OCI-LY7 (cell line): Measurements from ENCODE around the gene TPTE2. TPM values are rescaled to one million over a fixed set of nuclear protein-coding genes. Genes with fewer than 3 reads are reported as not detected.

Source experiments
- BruUV-seq: library from RNA; stranded (reverse); fragments of 400-500 nt; replicated peaks from 2 replicates; lab custom pipeline; 2021; lab: Mats Ljungman, UMichigan
- CTCF ChIA-PET: fragments of 300-600 bp; sonication (Branson Sonifier 250); formaldehyde crosslinking; loops from one replicate; lab custom pipeline; 2022; ENCODE audit warnings: antibody characterized with exemption; ENCODE audit not compliant: unreplicated experiment; lab: Charles Lee
- POLR2A ChIA-PET: fragments of 300-600 bp; sonication (Branson Sonifier 250); formaldehyde crosslinking; loops from one replicate; lab custom pipeline; 2022; ENCODE audit warnings: antibody characterized with exemption; lab: Charles Lee
- DNase-seq: peaks from one replicate; pipeline ENCODE4 v3.0.0-alpha.2; 2015; ENCODE audit warnings: low spot score
- H2AFZ ChIP-seq: fragments of 200-600 bp; sonication (generic), shearing (Covaris generic); 2 replicates; pipeline ENCODE4 v1.6.1; 2014; ENCODE audit warnings: mild to moderate bottlenecking, antibody characterized with exemption, low read length, moderate library complexity
- H3K27ac ChIP-seq: fragments of 200-600 bp; sonication (generic); 2 replicates; pipeline ENCODE4 v1.5.1; 2014; ENCODE audit warnings: mixed run types, low read depth, mild to moderate bottlenecking, moderate library complexity, low read length, inconsistent platforms; ENCODE audit not compliant: poor library complexity, severe bottlenecking
- H3K36me3 ChIP-seq: fragments of 200-600 bp; sonication (generic); 2 replicates; pipeline ENCODE4 v1.6.1; 2014; ENCODE audit warnings: mild to moderate bottlenecking, antibody characterized with exemption, low read length, moderate library complexity, mixed read lengths; ENCODE audit not compliant: insufficient read depth
- H3K4me1 ChIP-seq: fragments of 200-600 bp; sonication (generic); 2 replicates; pipeline ENCODE4 v1.5.1; 2014; ENCODE audit warnings: mild to moderate bottlenecking, low read length; ENCODE audit not compliant: insufficient read depth, poor library complexity, severe bottlenecking
- H3K4me2 ChIP-seq: fragments of 200-600 bp; sonication (generic); 2 replicates; pipeline ENCODE4 v1.6.1; 2014; ENCODE audit warnings: mild to moderate bottlenecking, low read length
- H3K4me3 ChIP-seq: fragments of 200-600 bp; sonication (generic); 2 replicates; pipeline ENCODE4 v1.5.1; 2014; ENCODE audit warnings: mild to moderate bottlenecking, low read depth, low read length; ENCODE audit not compliant: poor library complexity, severe bottlenecking
- H3K79me2 ChIP-seq: fragments of 200-600 bp; sonication (generic); 2 replicates; pipeline ENCODE4 v1.6.1; 2016; ENCODE audit warnings: low read depth, mild to moderate bottlenecking, low read length, moderate library complexity, mixed read lengths; ENCODE audit not compliant: insufficient read depth
- H3K9me2 ChIP-seq: fragments of 200-600 bp; sonication (generic); 2 replicates; pipeline ENCODE4 v1.6.1; 2016; ENCODE audit warnings: mild to moderate bottlenecking, low read length, mixed read lengths; ENCODE audit not compliant: insufficient read depth
- H3K9me3 ChIP-seq: fragments of 200-600 bp; sonication (generic); 2 replicates; pipeline ENCODE4 v1.6.1; 2014; ENCODE audit warnings: mild to moderate bottlenecking, mixed run types, low read length, mixed read lengths
- H4K20me1 ChIP-seq: fragments of 200-600 bp; sonication (generic); 2 replicates; pipeline ENCODE4 v1.6.1; 2014; ENCODE audit warnings: mild to moderate bottlenecking, antibody characterized with exemption, low read length, moderate library complexity, mixed read lengths; ENCODE audit not compliant: insufficient read depth
- EZH2phosphoT487 ChIP-seq: fragments of 200-600 bp; sonication (generic); IDR thresholded peaks from 2 replicates; pipeline ENCODE4 v1.6.1; 2018; ENCODE audit warnings: low read depth, borderline replicate concordance, mild to moderate bottlenecking, mixed run types, antibody characterized with exemption, low read length, moderate library complexity, mixed read lengths
- intact Hi-C: fragments of 100-400 bp; cut with micrococcal nuclease; formaldehyde crosslinking; loops from one replicate; pipeline ENCODE4 v1.10.0; 2022; ENCODE audit not compliant: unreplicated experiment
- total RNA-seq, 2 experiments: library from RNA; depleted of rRNA in 1 of 2; stranded (reverse); fragments of >200 nt in 1 of 2; shearing (Covaris generic) in 1 of 2; gene quantifications; 2 replicates each; pipeline ENCODE4 v1.2.3, GENCODE V29; 2014 to 2022
- TF ChIP-seq, protein P1 (sequence below): fragments of 200-600 bp; sonication (generic); conservative IDR thresholded peaks from 2 replicates; pipeline ENCODE4 v1.5.1; 2014; ENCODE audit warnings: mild to moderate bottlenecking, antibody characterized with exemption, low read length, moderate library complexity, mixed read lengths

TPTE2 gene
- total RNA-seq, 2 experiments from 2014 or later: 0.27 TPM; not detected in 1

GRCh38 chr13:19606152-19606551 lies 44.8 kb upstream of the TPTE2 start:
- Histone ChIP-seq H3K79me2 (no peaks in the 10 kb centered on the region), H3K4me1 (no peaks in the 10 kb centered on the region), H3K4me2 (no peak overlapping the region), H4K20me1 (no peaks in the 10 kb centered on the region), H3K36me3 (no peaks in the 10 kb centered on the region), H2AFZ (no peak overlapping the region), H3K27ac (no peak overlapping the region), H3K4me3 (no peak overlapping the region), H3K9me2 (no peaks in the 10 kb centered on the region), H3K9me3 (no peaks in the 10 kb centered on the region)
- POLR2A ChIA-PET: no interaction called here
- no peak for DNase-seq
- BruUV-seq: no TSS peak
- CTCF ChIA-PET: no interaction called here
- TF ChIP-seq, protein P1, sequence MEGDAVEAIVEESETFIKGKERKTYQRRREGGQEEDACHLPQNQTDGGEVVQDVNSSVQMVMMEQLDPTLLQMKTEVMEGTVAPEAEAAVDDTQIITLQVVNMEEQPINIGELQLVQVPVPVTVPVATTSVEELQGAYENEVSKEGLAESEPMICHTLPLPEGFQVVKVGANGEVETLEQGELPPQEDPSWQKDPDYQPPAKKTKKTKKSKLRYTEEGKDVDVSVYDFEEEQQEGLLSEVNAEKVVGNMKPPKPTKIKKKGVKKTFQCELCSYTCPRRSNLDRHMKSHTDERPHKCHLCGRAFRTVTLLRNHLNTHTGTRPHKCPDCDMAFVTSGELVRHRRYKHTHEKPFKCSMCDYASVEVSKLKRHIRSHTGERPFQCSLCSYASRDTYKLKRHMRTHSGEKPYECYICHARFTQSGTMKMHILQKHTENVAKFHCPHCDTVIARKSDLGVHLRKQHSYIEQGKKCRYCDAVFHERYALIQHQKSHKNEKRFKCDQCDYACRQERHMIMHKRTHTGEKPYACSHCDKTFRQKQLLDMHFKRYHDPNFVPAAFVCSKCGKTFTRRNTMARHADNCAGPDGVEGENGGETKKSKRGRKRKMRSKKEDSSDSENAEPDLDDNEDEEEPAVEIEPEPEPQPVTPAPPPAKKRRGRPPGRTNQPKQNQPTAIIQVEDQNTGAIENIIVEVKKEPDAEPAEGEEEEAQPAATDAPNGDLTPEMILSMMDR: no peak
- TF ChIP-seq EZH2phosphoT487: no peak
- intact Hi-C loops: loop anchor here (5.0 kb wide), 1 partner anchor 229 kb away; no protein-coding TSS in a partner anchor

DNA sequence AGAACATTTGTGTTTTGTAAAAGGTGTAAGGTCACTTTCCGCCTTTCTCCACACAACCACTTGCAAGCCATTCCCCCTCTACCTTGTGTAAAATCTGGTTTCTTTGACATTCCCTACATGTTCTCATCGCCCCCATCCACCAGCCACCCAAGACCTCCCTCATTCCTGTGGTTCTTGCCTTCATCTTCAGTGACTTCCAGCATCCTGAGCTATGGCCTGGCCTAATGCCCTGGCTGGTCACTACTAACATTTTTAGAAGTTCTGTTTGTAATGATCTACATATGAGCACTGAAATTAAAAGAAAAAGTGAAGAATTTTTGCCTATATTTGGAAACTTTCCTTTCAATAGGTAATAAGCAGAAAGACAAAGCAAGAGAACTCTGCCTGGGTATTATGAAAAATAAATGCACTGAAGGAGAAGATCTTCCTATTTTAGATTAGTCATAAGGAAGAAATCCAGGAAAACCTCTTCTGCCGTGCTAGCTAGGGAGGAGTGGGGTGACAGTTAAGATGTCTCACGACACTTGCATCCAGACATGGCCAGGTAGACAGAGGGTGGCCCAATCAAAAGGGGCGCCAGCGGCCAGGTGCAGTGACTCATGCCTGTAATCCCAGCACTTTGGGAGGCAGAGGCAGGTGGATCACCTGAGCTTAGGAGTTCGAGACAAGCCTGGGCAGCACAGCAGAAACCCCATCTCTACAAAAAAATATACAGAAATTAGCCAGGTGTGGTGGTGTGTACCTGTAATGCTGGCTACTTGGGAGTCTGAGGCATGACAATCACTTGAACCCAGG lies 44.0 kb upstream of the TPTE2 start:
- H2AFZ ChIP-seq: no peak overlapping the region
- ChIA-PET CTCF (no interaction called here), POLR2A (no interaction called here)
- no peak for DNase-seq
- intact Hi-C loops: loop anchor here (5.0 kb wide), 1 partner anchor 228 kb away; no protein-coding TSS in a partner anchor
- TF ChIP-seq, protein P1: no peak
- TF ChIP-seq EZH2phosphoT487: no peak
- no peaks in the 10 kb centered on the region for H3K79me2 ChIP-seq
- no peaks in the 10 kb centered on the region for H3K36me3 ChIP-seq
- no peak overlapping the region for H3K27ac ChIP-seq
- no peaks in the 10 kb centered on the region for H3K9me2 ChIP-seq
- H3K4me1 ChIP-seq: no peaks in the 10 kb centered on the region
- H4K20me1 ChIP-seq: no peaks in the 10 kb centered on the region
- BruUV-seq: no TSS peak
- no peak overlapping the region for H3K4me3 ChIP-seq
- no peaks in the 10 kb centered on the region for H3K9me3 ChIP-seq
- H3K4me2 ChIP-seq: no peak overlapping the region

GRCh38 chr13:19604306-19604705 lies 43.0 kb upstream of the TPTE2 start:
- intact Hi-C loops: no loop called here
- Histone ChIP-seq H3K9me3 (no peaks in the 10 kb centered on the region), H3K4me2 (no peak overlapping the region), H3K9me2 (no peaks in the 10 kb centered on the region), H3K79me2 (no peaks in the 10 kb centered on the region), H3K4me1 (no peaks in the 10 kb centered on the region), H4K20me1 (no peaks in the 10 kb centered on the region), H3K27ac (no peak overlapping the region), H3K4me3 (no peak overlapping the region), H2AFZ (no peak overlapping the region), H3K36me3 (no peaks in the 10 kb centered on the region)
- BruUV-seq: no TSS peak
- no peak for DNase-seq
- TF ChIP-seq, protein P1: no peak
- TF ChIP-seq EZH2phosphoT487: no peak
- CTCF ChIA-PET: no interaction called here
- POLR2A ChIA-PET: no interaction called here
